ENCODE results near the gene MEI4. TPM values are rescaled to one million over a fixed set of nuclear protein-coding genes. Genes with fewer than 3 reads are reported as not detected.

The MEI4 gene
- total RNA-seq, 1 donor from 2014 or later, result not detected

GRCh38 chr6:77883851-77884250, 231.0 kb downstream of the MEI4 start:
- Histone ChIP-seq H3K27ac (ENCODE audit: low read depth, low read length) (no peak overlapping the region), H3K27me3 (ENCODE audit: control insufficient read depth in 3 of 3, insufficient read depth in 3 of 3, low read length in 3 of 3) (no peaks in the 10 kb centered on the region), H3K9me3 (ENCODE audit: control insufficient read depth in 3 of 3, low read length in 3 of 3) (no peaks in the 10 kb centered on the region), H3K4me3 (ENCODE audit: low read length in 3 of 3) (no peak overlapping the region), H3K4me1 (ENCODE audit: control insufficient read depth in 3 of 3, insufficient read depth in 3 of 3, low read length in 3 of 3) (no peaks in the 10 kb centered on the region), H3K9ac (ENCODE audit: low read depth in 1 of 3, low read length in 3 of 3) (no peak overlapping the region), H3K36me3 (ENCODE audit: control insufficient read depth in 3 of 3, insufficient read depth in 3 of 3, low read length in 3 of 3) (no peaks in the 10 kb centered on the region)

GRCh38 chr6:77893391-77893790, 240.6 kb downstream of the MEI4 start:
- Histone ChIP-seq H3K4me3 (ENCODE audit: low read length in 3 of 3) (no peak overlapping the region), H3K27ac (ENCODE audit: low read depth, low read length) (no peak overlapping the region), H3K9ac (ENCODE audit: low read depth in 1 of 3, low read length in 3 of 3) (no peak overlapping the region), H3K27me3 (ENCODE audit: control insufficient read depth in 3 of 3, insufficient read depth in 3 of 3, low read length in 3 of 3) (no peaks in the 10 kb centered on the region), H3K9me3 (ENCODE audit: control insufficient read depth in 3 of 3, low read length in 3 of 3) (peaks cover 0 to 5% (median 0%) of the 10 kb centered on the region in 3 donors), H3K36me3 (ENCODE audit: control insufficient read depth in 3 of 3, insufficient read depth in 3 of 3, low read length in 3 of 3) (no peaks in the 10 kb centered on the region), H3K4me1 (ENCODE audit: control insufficient read depth in 3 of 3, insufficient read depth in 3 of 3, low read length in 3 of 3) (no peaks in the 10 kb centered on the region)

- no peak overlapping the region for H3K4me3 ChIP-seq (ENCODE audit: low read length in 3 of 3)
- no peaks in the 10 kb centered on the region for H3K4me1 ChIP-seq (ENCODE audit: control insufficient read depth in 3 of 3, insufficient read depth in 3 of 3, low read length in 3 of 3)
- no peak overlapping the region for H3K9ac ChIP-seq (ENCODE audit: low read depth in 1 of 3, low read length in 3 of 3)
- no peaks in the 10 kb centered on the region for H3K27me3 ChIP-seq (ENCODE audit: control insufficient read depth in 3 of 3, insufficient read depth in 3 of 3, low read length in 3 of 3)
- no peak overlapping the region for H3K27ac ChIP-seq (ENCODE audit: low read depth, low read length)
- H3K9me3 ChIP-seq (ENCODE audit: control insufficient read depth in 3 of 3, low read length in 3 of 3), result peaks cover 0 to 3% (median 0%) of the 10 kb centered on the region in 3 donors
- no peaks in the 10 kb centered on the region for H3K36me3 ChIP-seq (ENCODE audit: control insufficient read depth in 3 of 3, insufficient read depth in 3 of 3, low read length in 3 of 3)
Observed at GRCh38 chr6:77906070-77906469, 253.2 kb downstream of the MEI4 start.

GRCh38 chr6:77910826-77911225, 258.0 kb downstream of the MEI4 start:
- H3K9me3 ChIP-seq (ENCODE audit: control insufficient read depth in 3 of 3, low read length in 3 of 3), result peaks cover 2 to 4% (median 3%) of the 10 kb centered on the region in 3 donors
- no peaks in the 10 kb centered on the region for H3K36me3 ChIP-seq (ENCODE audit: control insufficient read depth in 3 of 3, insufficient read depth in 3 of 3, low read length in 3 of 3)
- no peak overlapping the region for H3K9ac ChIP-seq (ENCODE audit: low read depth in 1 of 3, low read length in 3 of 3)
- H3K27me3 ChIP-seq (ENCODE audit: control insufficient read depth in 3 of 3, insufficient read depth in 3 of 3, low read length in 3 of 3), result no peaks in the 10 kb centered on the region
- H3K4me1 ChIP-seq (ENCODE audit: control insufficient read depth in 3 of 3, insufficient read depth in 3 of 3, low read length in 3 of 3), result no peaks in the 10 kb centered on the region
- no peak overlapping the region for H3K27ac ChIP-seq (ENCODE audit: low read depth, low read length)
- H3K4me3 ChIP-seq (ENCODE audit: low read length in 3 of 3), result no peak overlapping the region

- H3K27me3 ChIP-seq (ENCODE audit: control insufficient read depth in 3 of 3, insufficient read depth in 3 of 3, low read length in 3 of 3), result no peaks in the 10 kb centered on the region
- H3K27ac ChIP-seq (ENCODE audit: low read depth, low read length), result no peak overlapping the region
- H3K9me3 ChIP-seq (ENCODE audit: control insufficient read depth in 3 of 3, low read length in 3 of 3), result no peaks in the 10 kb centered on the region
- no peak overlapping the region for H3K4me3 ChIP-seq (ENCODE audit: low read length in 3 of 3)
- no peaks in the 10 kb centered on the region for H3K4me1 ChIP-seq (ENCODE audit: control insufficient read depth in 3 of 3, insufficient read depth in 3 of 3, low read length in 3 of 3)
- H3K9ac ChIP-seq (ENCODE audit: low read depth in 1 of 3, low read length in 3 of 3), result no peak overlapping the region
- no peaks in the 10 kb centered on the region for H3K36me3 ChIP-seq (ENCODE audit: control insufficient read depth in 3 of 3, insufficient read depth in 3 of 3, low read length in 3 of 3)
Observed at GRCh38 chr6:77926198-77926751, 273.4 kb downstream of the MEI4 start.

- no peaks in the 10 kb centered on the region for H3K4me1 ChIP-seq (ENCODE audit: control insufficient read depth in 3 of 3, insufficient read depth in 3 of 3, low read length in 3 of 3)
- H3K27me3 ChIP-seq (ENCODE audit: control insufficient read depth in 3 of 3, insufficient read depth in 3 of 3, low read length in 3 of 3), result no peaks in the 10 kb centered on the region
- peak overlapping the region in 2 of 3 donors; percentile 38 to 45 for H3K4me3 ChIP-seq (ENCODE audit: low read length in 3 of 3)
- H3K9ac ChIP-seq (ENCODE audit: low read depth in 1 of 3, low read length in 3 of 3), result peak overlapping the region in 1 of 3 donors; percentile 1
- H3K27ac ChIP-seq (ENCODE audit: low read depth, low read length), result peak overlapping the region; percentile 31
- H3K9me3 ChIP-seq (ENCODE audit: control insufficient read depth in 3 of 3, low read length in 3 of 3), result no peaks in the 10 kb centered on the region
- H3K36me3 ChIP-seq (ENCODE audit: control insufficient read depth in 3 of 3, insufficient read depth in 3 of 3, low read length in 3 of 3), result no peaks in the 10 kb centered on the region
Observed at GRCh38 chr6:77930382-77930781, 277.5 kb downstream of the MEI4 start.

- Histone ChIP-seq H3K9me3 (ENCODE audit: control insufficient read depth in 3 of 3, low read length in 3 of 3) (no peaks in the 10 kb centered on the region), H3K27ac (ENCODE audit: low read depth, low read length) (peak overlapping the region; percentile 11), H3K27me3 (ENCODE audit: control insufficient read depth in 3 of 3, insufficient read depth in 3 of 3, low read length in 3 of 3) (no peaks in the 10 kb centered on the region)
Observed at GRCh38 chr6:77930952-77931351, 278.1 kb downstream of the MEI4 start.

GRCh38 chr6:77962070-77962469, 309.2 kb downstream of the MEI4 start:
- H3K27me3 ChIP-seq (ENCODE audit: control insufficient read depth in 3 of 3, insufficient read depth in 3 of 3, low read length in 3 of 3), result no peaks in the 10 kb centered on the region
- H3K4me1 ChIP-seq (ENCODE audit: control insufficient read depth in 3 of 3, insufficient read depth in 3 of 3, low read length in 3 of 3), result no peaks in the 10 kb centered on the region
- H3K27ac ChIP-seq (ENCODE audit: low read depth, low read length), result no peak overlapping the region
- H3K9ac ChIP-seq (ENCODE audit: low read depth in 1 of 3, low read length in 3 of 3), result no peak overlapping the region
- no peak overlapping the region for H3K4me3 ChIP-seq (ENCODE audit: low read length in 3 of 3)
- H3K36me3 ChIP-seq (ENCODE audit: control insufficient read depth in 3 of 3, insufficient read depth in 3 of 3, low read length in 3 of 3), result no peaks in the 10 kb centered on the region
- H3K9me3 ChIP-seq (ENCODE audit: control insufficient read depth in 3 of 3, low read length in 3 of 3), result peaks cover 0 to 5% (median 2%) of the 10 kb centered on the region in 3 donors

More at GRCh38 chr6:77930952-77931351, 278.1 kb downstream of the MEI4 start:
- H3K4me1 ChIP-seq (ENCODE audit: control insufficient read depth in 3 of 3, insufficient read depth in 3 of 3, low read length in 3 of 3), result no peaks in the 10 kb centered on the region
- no peaks in the 10 kb centered on the region for H3K36me3 ChIP-seq (ENCODE audit: control insufficient read depth in 3 of 3, insufficient read depth in 3 of 3, low read length in 3 of 3)
- H3K4me3 ChIP-seq (ENCODE audit: low read length in 3 of 3), result no peak overlapping the region
- H3K9ac ChIP-seq (ENCODE audit: low read depth in 1 of 3, low read length in 3 of 3), result no peak overlapping the region

- peaks cover 0 to 5% (median 2%) of the 10 kb centered on the region in 3 donors for H3K9me3 ChIP-seq (ENCODE audit: control insufficient read depth in 3 of 3, low read length in 3 of 3)
- no peaks in the 10 kb centered on the region for H3K4me1 ChIP-seq (ENCODE audit: control insufficient read depth in 3 of 3, insufficient read depth in 3 of 3, low read length in 3 of 3)
- no peak overlapping the region for H3K9ac ChIP-seq (ENCODE audit: low read depth in 1 of 3, low read length in 3 of 3)
- H3K4me3 ChIP-seq (ENCODE audit: low read length in 3 of 3), result no peak overlapping the region
- no peak overlapping the region for H3K27ac ChIP-seq (ENCODE audit: low read depth, low read length)
- no peaks in the 10 kb centered on the region for H3K27me3 ChIP-seq (ENCODE audit: control insufficient read depth in 3 of 3, insufficient read depth in 3 of 3, low read length in 3 of 3)
- H3K36me3 ChIP-seq (ENCODE audit: control insufficient read depth in 3 of 3, insufficient read depth in 3 of 3, low read length in 3 of 3), result no peaks in the 10 kb centered on the region
Observed at GRCh38 chr6:77965449-77965848, 312.6 kb downstream of the MEI4 start.

- Histone ChIP-seq H3K27ac (ENCODE audit: low read depth, low read length) (no peak overlapping the region), H3K27me3 (ENCODE audit: control insufficient read depth in 3 of 3, insufficient read depth in 3 of 3, low read length in 3 of 3) (no peaks in the 10 kb centered on the region), H3K4me1 (ENCODE audit: control insufficient read depth in 3 of 3, insufficient read depth in 3 of 3, low read length in 3 of 3) (no peaks in the 10 kb centered on the region), H3K4me3 (ENCODE audit: low read length in 3 of 3) (no peak overlapping the region), H3K9me3 (ENCODE audit: control insufficient read depth in 3 of 3, low read length in 3 of 3) (no peaks in the 10 kb centered on the region), H3K9ac (ENCODE audit: low read depth in 1 of 3, low read length in 3 of 3) (no peak overlapping the region), H3K36me3 (ENCODE audit: control insufficient read depth in 3 of 3, insufficient read depth in 3 of 3, low read length in 3 of 3) (no peaks in the 10 kb centered on the region)
Observed at GRCh38 chr6:77972334-77972733, 319.5 kb downstream of the MEI4 start.

All from skeletal muscle tissue (tissue), 4 donors.